Neural crest cell (in vitro differentiated cells): Measurements from ENCODE around the gene LAMC3. TPM values are rescaled to one million over a fixed set of nuclear protein-coding genes. Genes with fewer than 3 reads are reported as not detected.

Source experiments
- DNase-seq: peaks from one replicate; pipeline ENCODE4 v3.0.0; 2021; ENCODE audit warnings: low read depth, mixed read lengths, low spot score
- H3K27ac Mint-ChIP-seq: one replicate; pipeline ENCODE4 v1.8.0; 2021; ENCODE audit warnings: mild to moderate bottlenecking, mixed read lengths; ENCODE audit not compliant: unreplicated experiment
- H3K27me3 Mint-ChIP-seq: 2 replicates; pipeline ENCODE4 v1.8.0; 2021; ENCODE audit warnings: low read depth, mild to moderate bottlenecking, mixed read lengths
- H3K36me3 Mint-ChIP-seq: 2 replicates; pipeline ENCODE4 v1.8.0; 2021; ENCODE audit warnings: low read depth, mild to moderate bottlenecking, mixed read lengths
- H3K4me1 Mint-ChIP-seq: 2 replicates; pipeline ENCODE4 v1.8.0; 2021; ENCODE audit warnings: mixed read lengths
- H3K4me3 Mint-ChIP-seq: one replicate; pipeline ENCODE4 v1.8.0; 2021; ENCODE audit warnings: mild to moderate bottlenecking, mixed read lengths
- H3K9me3 Mint-ChIP-seq: 2 replicates; pipeline ENCODE4 v1.8.0; 2021; ENCODE audit warnings: mixed read lengths
- CTCF ChIP-seq: fragments of 200-600 bp; sonication (generic); conservative IDR thresholded peaks from 2 replicates; pipeline ENCODE4 v1.5.0; 2021; ENCODE audit warnings: antibody characterized with exemption, mild to moderate bottlenecking
- total RNA-seq: library from RNA; stranded (reverse); gene quantifications from 2 replicates; pipeline ENCODE4 v1.2.1, GENCODE V29; 2021

Gene LAMC3
- total RNA-seq, 1 donor from 2014 or later, result 4.0 TPM

GRCh38 chr9:131029574-131029952 is 20.6 kb downstream of the LAMC3 start:
- peaks cover 3% of the 10 kb centered on the region for H3K4me1 Mint-ChIP-seq

GRCh38 chr9:131030239-131031004 is 21.4 kb downstream of the LAMC3 start:
- Mint-ChIP-seq H3K27ac (no peak overlapping the region), H3K4me3 (no peak overlapping the region), H3K27me3 (peaks cover 7% of the 10 kb centered on the region), H3K4me1 (peaks cover 3% of the 10 kb centered on the region), H3K9me3 (no peaks in the 10 kb centered on the region), H3K36me3 (no peaks in the 10 kb centered on the region)
- TF ChIP-seq CTCF, result no peak
- no peak for DNase-seq

More at GRCh38 chr9:131029574-131029952, 20.6 kb downstream of the LAMC3 start:
- TF ChIP-seq CTCF, result no peak
- no peaks in the 10 kb centered on the region for H3K9me3 Mint-ChIP-seq
- H3K27me3 Mint-ChIP-seq, result peaks cover 13% of the 10 kb centered on the region
- H3K36me3 Mint-ChIP-seq, result no peaks in the 10 kb centered on the region
- DNase-seq, result no peak
- H3K27ac Mint-ChIP-seq, result no peak overlapping the region
- no peak overlapping the region for H3K4me3 Mint-ChIP-seq

GRCh38 chr9:131031005-131031641 is 22.1 kb downstream of the LAMC3 start:
- no peak overlapping the region for H3K4me3 Mint-ChIP-seq
- H3K27ac Mint-ChIP-seq, result no peak overlapping the region
- no peak for DNase-seq
- no peak for TF ChIP-seq CTCF
- peaks cover 3% of the 10 kb centered on the region for H3K4me1 Mint-ChIP-seq
- H3K9me3 Mint-ChIP-seq, result no peaks in the 10 kb centered on the region
- H3K27me3 Mint-ChIP-seq, result peaks cover 3% of the 10 kb centered on the region
- no peaks in the 10 kb centered on the region for H3K36me3 Mint-ChIP-seq

GRCh38 chr9:131031642-131032005 is 22.6 kb downstream of the LAMC3 start:
- H3K4me1 Mint-ChIP-seq, result peaks cover 3% of the 10 kb centered on the region
- no peak overlapping the region for H3K27ac Mint-ChIP-seq
- no peak overlapping the region for H3K4me3 Mint-ChIP-seq
- no peak for DNase-seq
- H3K27me3 Mint-ChIP-seq, result peaks cover 3% of the 10 kb centered on the region
- TF ChIP-seq CTCF, result no peak
- no peaks in the 10 kb centered on the region for H3K36me3 Mint-ChIP-seq
- no peaks in the 10 kb centered on the region for H3K9me3 Mint-ChIP-seq

GRCh38 chr9:131032384-131032783 is 23.4 kb downstream of the LAMC3 start:
- no peak overlapping the region for H3K4me3 Mint-ChIP-seq
- H3K27ac Mint-ChIP-seq, result peak overlapping the region; percentile 68
- no peak for DNase-seq
- H3K9me3 Mint-ChIP-seq, result no peaks in the 10 kb centered on the region
- H3K27me3 Mint-ChIP-seq, result peaks cover 3% of the 10 kb centered on the region
- no peaks in the 10 kb centered on the region for H3K36me3 Mint-ChIP-seq
- peaks cover 6% of the 10 kb centered on the region for H3K4me1 Mint-ChIP-seq
- no peak for TF ChIP-seq CTCF
